Measurements from ENCODE around the gene PSMB4. TPM values are rescaled to one million over a fixed set of nuclear protein-coding genes. Genes with fewer than 3 reads are reported as not detected.
A peak's percentile ranks its signal among the peaks of the same experiment; 100 is the strongest.
"Not testable (repeated sequence)": the region's sequence is repeated elsewhere in the genome, so short reads cannot be mapped to it uniquely, and the experiment has no call there.

The PSMB4 gene
- total RNA-seq, 2 experiments from 2014 or later: 352 to 355 TPM

- ChIA-PET POLR2A (no interaction called here), CTCF (interaction anchor here (1.0 kb wide), 1 partner anchor 29 kb away, joined by 3 read pairs; no protein-coding TSS in a partner anchor)
- intact Hi-C loops (cut with micrococcal nuclease): no loop called here
- no peak overlapping the region for H3K27ac Mint-ChIP-seq
- H3K9me3 Mint-ChIP-seq: no peaks in the 10 kb centered on the region
- H3K4me1 Mint-ChIP-seq (ENCODE audit: low read depth): no peaks in the 10 kb centered on the region
- H3K4me3 Mint-ChIP-seq: no peak overlapping the region
- no peaks in the 10 kb centered on the region for H3K27me3 Mint-ChIP-seq
- H3K36me3 Mint-ChIP-seq: no peaks in the 10 kb centered on the region
- DNase-seq: no peak
Measured at GRCh38 chr1:151369621-151370048, 29.7 kb upstream of the PSMB4 start.

- no peaks in the 10 kb centered on the region for H3K36me3 Mint-ChIP-seq
- no peak for DNase-seq
- intact Hi-C loops (cut with micrococcal nuclease): no loop called here
- CTCF ChIA-PET: interaction anchor here (1.0 kb wide), 1 partner anchor 30 kb away, joined by 3 read pairs; no protein-coding TSS in a partner anchor
- POLR2A ChIA-PET: no interaction called here
- no peaks in the 10 kb centered on the region for H3K27me3 Mint-ChIP-seq
- H3K4me1 Mint-ChIP-seq (ENCODE audit: low read depth): no peaks in the 10 kb centered on the region
- H3K4me3 Mint-ChIP-seq: no peak overlapping the region
- no peak overlapping the region for H3K27ac Mint-ChIP-seq
- H3K9me3 Mint-ChIP-seq: no peaks in the 10 kb centered on the region
Measured at GRCh38 chr1:151370211-151370911, 29.0 kb upstream of the PSMB4 start.

DNA sequence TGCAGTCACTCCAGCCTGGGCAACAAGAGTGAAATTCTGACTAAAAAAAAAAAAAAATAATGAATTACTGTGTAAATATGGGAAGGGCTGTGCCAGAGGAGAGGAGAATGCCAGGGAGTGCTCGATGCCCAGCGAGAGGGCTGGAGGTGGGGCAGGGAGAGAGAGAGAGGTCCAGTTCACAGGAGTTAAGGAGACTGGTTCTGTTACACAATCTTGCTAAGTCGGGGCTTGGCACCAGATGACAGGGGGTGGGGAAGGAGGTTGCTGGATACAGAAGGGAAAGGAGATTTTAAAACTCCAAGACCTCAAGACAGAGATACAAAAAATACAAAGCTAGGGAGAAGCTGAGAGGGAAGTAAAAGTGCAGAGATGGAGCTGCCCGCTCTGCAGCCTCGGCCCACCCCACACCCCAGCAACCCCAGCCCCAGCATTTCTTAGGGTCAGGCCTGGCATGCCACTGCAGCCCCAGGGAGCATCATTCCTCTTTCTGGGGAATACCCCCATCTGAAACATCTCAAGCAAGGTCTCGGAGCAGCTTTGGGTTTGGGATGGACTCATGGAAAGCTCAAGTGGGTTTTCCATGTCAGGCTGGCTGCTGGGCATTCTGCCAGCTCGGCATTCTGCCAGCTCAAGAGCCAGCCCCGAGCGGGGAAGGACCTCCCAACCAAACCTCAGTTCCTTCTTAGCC, 27.9 kb upstream of the PSMB4 start:
- H3K27ac Mint-ChIP-seq: no peak overlapping the region
- no peak overlapping the region for H3K4me3 Mint-ChIP-seq
- no peaks in the 10 kb centered on the region for H3K36me3 Mint-ChIP-seq
- CTCF ChIA-PET: interaction anchor here (1.0 to 1.3 kb wide), 2 partner anchors 31 to 363 kb away, joined by 3 read pairs; no protein-coding TSS in a partner anchor
- H3K9me3 Mint-ChIP-seq: no peaks in the 10 kb centered on the region
- intact Hi-C loops (cut with micrococcal nuclease): no loop called here
- POLR2A ChIA-PET: no interaction called here
- no peak for DNase-seq
- H3K27me3 Mint-ChIP-seq: no peaks in the 10 kb centered on the region
- H3K4me1 Mint-ChIP-seq (ENCODE audit: low read depth): no peaks in the 10 kb centered on the region

DNA sequence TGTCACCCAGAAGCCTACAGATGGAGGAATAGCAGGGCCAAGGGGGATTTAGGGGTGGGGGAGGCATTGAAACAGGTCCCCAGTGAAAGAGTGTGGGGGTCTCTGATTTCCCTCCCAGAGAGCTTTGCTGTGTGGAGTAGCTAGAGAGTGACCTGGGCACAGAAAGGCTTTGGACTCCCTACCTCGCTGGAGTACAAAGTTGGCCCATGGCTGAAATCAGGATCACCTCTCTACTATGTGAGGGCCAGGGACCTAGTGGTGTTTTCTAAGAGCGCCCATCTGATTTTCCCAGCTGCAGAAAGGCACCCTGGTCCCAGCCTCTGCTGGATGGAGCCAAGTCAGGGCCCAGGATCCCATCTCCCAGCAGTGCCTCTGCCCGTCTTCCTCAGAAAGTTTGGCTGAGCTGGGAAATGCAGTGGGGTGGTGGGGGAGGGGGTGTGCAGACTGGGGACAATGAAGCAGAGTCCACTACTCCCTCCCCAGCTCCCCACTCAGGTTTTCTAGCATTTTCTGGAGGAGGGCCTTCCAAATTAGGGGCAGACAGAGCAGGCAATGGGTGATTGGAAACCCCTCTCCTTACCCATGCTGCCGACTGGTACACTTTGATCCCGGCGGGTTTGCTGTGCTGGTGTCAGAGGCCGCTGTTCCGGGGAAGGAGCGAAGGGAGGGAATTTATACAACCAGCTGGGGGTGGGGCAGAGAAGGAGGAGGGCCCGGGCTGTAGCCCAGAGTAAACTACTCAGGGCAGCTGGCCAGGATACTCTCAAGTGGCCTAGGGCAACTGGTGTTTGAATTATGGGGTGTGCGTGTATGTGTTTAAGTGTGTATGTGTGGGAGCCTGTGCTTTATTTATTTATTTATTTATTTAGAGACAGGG, 27.1 kb upstream of the PSMB4 start, which contains the start of gene SELENBP1:
TSS of gene SELENBP1 (minus strand) at position 648 of the 877 bp plus-strand sequence. CDS start at position 584, 64 bp downstream.
- POLR2A ChIA-PET: no interaction called here
- no peak for DNase-seq
- CTCF ChIA-PET: interaction anchor here (1.0 to 1.3 kb wide), 2 partner anchors 32 to 362 kb away, joined by 3 read pairs; no protein-coding TSS in a partner anchor
- Mint-ChIP-seq H3K4me1 (ENCODE audit: low read depth) (no peaks in the 10 kb centered on the region), H3K36me3 (no peaks in the 10 kb centered on the region), H3K27me3 (no peaks in the 10 kb centered on the region), H3K27ac (no peak within 1 kb of the TSS), H3K4me3 (no peak within 1 kb of the TSS), H3K9me3 (no peaks in the 10 kb centered on the region)
- intact Hi-C loops (cut with micrococcal nuclease): no loop called here

DNA sequence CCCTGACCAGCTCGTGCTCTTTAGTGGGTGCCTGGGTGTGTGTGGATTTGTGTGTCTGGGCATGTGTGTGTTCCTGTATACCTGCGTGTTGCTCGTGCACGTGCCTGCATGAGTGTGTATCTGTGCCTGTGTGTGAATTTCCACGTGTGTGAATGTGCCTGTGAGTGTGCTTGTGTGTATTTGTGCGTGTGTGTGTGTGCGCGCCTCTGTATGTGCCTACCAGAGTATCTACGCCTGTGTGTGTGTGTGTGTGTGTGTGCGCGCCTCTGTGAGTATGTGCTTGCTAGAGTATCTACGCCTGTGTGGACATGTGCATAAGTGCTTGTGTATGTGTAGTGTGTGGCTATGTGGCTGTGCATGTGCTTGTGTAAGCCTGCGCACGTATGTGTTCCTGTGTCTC, 26.2 kb upstream of the PSMB4 start:
- no peaks in the 10 kb centered on the region for H3K36me3 Mint-ChIP-seq
- no peak overlapping the region for H3K4me3 Mint-ChIP-seq
- no peaks in the 10 kb centered on the region for H3K4me1 Mint-ChIP-seq (ENCODE audit: low read depth)
- POLR2A ChIA-PET: no interaction called here
- no peak for DNase-seq
- H3K9me3 Mint-ChIP-seq: no peaks in the 10 kb centered on the region
- CTCF ChIA-PET: no interaction called here
- H3K27ac Mint-ChIP-seq: no peak overlapping the region
- H3K27me3 Mint-ChIP-seq: no peaks in the 10 kb centered on the region
- intact Hi-C loops (cut with micrococcal nuclease): no loop called here

- intact Hi-C loops (cut with micrococcal nuclease): no loop called here
- no peaks in the 10 kb centered on the region for H3K4me1 Mint-ChIP-seq (ENCODE audit: low read depth)
- H3K36me3 Mint-ChIP-seq: no peaks in the 10 kb centered on the region
- no peaks in the 10 kb centered on the region for H3K9me3 Mint-ChIP-seq
- POLR2A ChIA-PET: no interaction called here
- H3K4me3 Mint-ChIP-seq: no peak overlapping the region
- CTCF ChIA-PET: no interaction called here
- DNase-seq: no peak
- H3K27ac Mint-ChIP-seq: no peak overlapping the region
- no peaks in the 10 kb centered on the region for H3K27me3 Mint-ChIP-seq
Measured at GRCh38 chr1:151377150-151377884, 22.1 kb upstream of the PSMB4 start.

GRCh38 chr1:151384584-151384983, 14.8 kb upstream of the PSMB4 start:
- Mint-ChIP-seq H3K4me3 (no peak overlapping the region), H3K4me1 (ENCODE audit: low read depth) (no peaks in the 10 kb centered on the region), H3K27me3 (no peaks in the 10 kb centered on the region), H3K27ac (no peak overlapping the region), H3K9me3 (no peaks in the 10 kb centered on the region), H3K36me3 (no peaks in the 10 kb centered on the region)
- DNase-seq: no peak
- ChIA-PET POLR2A (no interaction called here), CTCF (no interaction called here)
- intact Hi-C loops (cut with micrococcal nuclease): no loop called here

DNA sequence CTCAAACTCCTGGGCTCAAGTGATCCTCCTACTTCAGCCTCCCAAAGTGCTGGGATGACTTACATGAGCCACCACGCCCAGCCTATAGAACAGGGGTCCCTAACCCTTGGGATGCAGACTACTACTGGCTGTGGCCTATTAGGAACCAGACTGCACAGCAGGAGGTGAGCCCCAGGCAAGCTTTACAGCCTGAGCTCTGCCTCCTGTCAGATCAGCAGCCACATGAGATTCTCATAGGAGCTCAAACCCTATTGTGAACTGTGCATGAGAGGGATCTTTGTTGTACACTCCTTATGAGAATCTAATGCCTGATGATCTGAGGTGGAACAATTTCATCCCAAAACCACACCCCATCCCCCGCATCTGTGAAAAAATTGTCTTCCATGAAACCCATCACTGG, 13.4 kb upstream of the PSMB4 start:
- intact Hi-C loops (cut with micrococcal nuclease): no loop called here
- no peaks in the 10 kb centered on the region for H3K36me3 Mint-ChIP-seq
- no peak for DNase-seq
- H3K4me3 Mint-ChIP-seq: no peak overlapping the region
- no peaks in the 10 kb centered on the region for H3K4me1 Mint-ChIP-seq (ENCODE audit: low read depth)
- H3K27ac Mint-ChIP-seq: no peak overlapping the region
- ChIA-PET CTCF (interaction anchor here (1.6 kb wide), 1 partner anchor 46 kb away, joined by 4 read pairs; no protein-coding TSS in a partner anchor), POLR2A (no interaction called here)
- H3K9me3 Mint-ChIP-seq: no peaks in the 10 kb centered on the region
- no peaks in the 10 kb centered on the region for H3K27me3 Mint-ChIP-seq

DNA sequence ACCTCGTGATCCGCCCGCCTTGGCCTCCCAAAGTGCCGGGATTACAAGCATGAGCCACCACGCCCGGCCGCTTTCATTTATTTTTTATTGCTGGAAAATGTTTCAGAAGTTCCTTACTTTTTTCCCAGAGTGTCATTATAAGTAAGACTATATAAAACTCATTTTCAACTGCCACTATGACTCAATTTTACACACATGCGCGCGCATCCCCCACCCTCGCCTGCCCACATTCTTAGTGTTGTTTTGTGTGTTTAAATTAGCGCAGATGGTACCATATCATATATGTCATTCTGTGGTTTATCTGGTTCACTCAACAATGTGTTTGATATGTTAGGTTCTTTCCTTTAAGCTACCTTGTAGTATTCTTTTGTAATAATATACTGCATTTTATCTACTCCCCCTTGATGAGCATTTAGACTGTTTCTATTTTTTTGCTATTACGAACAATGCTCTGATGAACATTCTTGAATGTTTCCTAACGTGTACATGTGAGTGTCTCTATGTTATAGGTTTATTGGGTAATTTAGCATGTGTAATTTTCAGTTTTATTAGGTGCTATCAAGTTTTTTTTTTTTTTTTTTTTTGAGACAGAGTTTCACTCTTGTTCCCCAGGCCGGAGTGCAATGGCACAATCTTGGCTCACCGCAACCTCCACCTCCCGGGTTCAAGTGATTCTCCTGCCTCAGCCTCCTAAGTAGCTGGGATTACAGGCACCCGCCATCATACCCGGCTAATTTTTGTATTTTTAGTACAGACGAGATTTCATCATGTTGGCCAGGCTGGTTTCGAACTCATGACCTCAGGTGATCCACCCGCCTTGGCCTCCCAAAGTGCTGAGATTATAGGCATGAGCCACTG, 8.9 kb upstream of the PSMB4 start:
- CTCF ChIA-PET: interaction anchor here (0.7 kb wide), 1 partner anchor 222 kb away, joined by 3 read pairs; no protein-coding TSS in a partner anchor
- POLR2A ChIA-PET; H3K36me3 Mint-ChIP-seq; H3K27ac Mint-ChIP-seq; H3K9me3 Mint-ChIP-seq; H3K4me3 Mint-ChIP-seq; H3K4me1 Mint-ChIP-seq (ENCODE audit: low read depth); H3K27me3 Mint-ChIP-seq; intact Hi-C loops (cut with micrococcal nuclease): not testable (repeated sequence)
- DNase-seq: peak; percentile 18

GRCh38 chr1:151391079-151391563, 8.3 kb upstream of the PSMB4 start:
- intact Hi-C loops (cut with micrococcal nuclease): no loop called here
- H3K36me3 Mint-ChIP-seq: no peaks in the 10 kb centered on the region
- H3K9me3 Mint-ChIP-seq: no peaks in the 10 kb centered on the region
- no peaks in the 10 kb centered on the region for H3K4me1 Mint-ChIP-seq (ENCODE audit: low read depth)
- no peak overlapping the region for H3K27ac Mint-ChIP-seq
- DNase-seq: no peak
- ChIA-PET POLR2A (no interaction called here), CTCF (interaction anchor here (0.7 kb wide), 1 partner anchor 222 kb away, joined by 3 read pairs; no protein-coding TSS in a partner anchor)
- no peak overlapping the region for H3K4me3 Mint-ChIP-seq
- H3K27me3 Mint-ChIP-seq: no peaks in the 10 kb centered on the region

- no peaks in the 10 kb centered on the region for H3K4me1 Mint-ChIP-seq (ENCODE audit: low read depth)
- no peaks in the 10 kb centered on the region for H3K27me3 Mint-ChIP-seq
- H3K4me3 Mint-ChIP-seq: no peak overlapping the region
- CTCF ChIA-PET: interaction anchor here (0.8 to 3.3 kb wide), 2 partner anchors 11 to 54 kb away, joined by 3 to 9 read pairs; no protein-coding TSS in a partner anchor
- no peaks in the 10 kb centered on the region for H3K9me3 Mint-ChIP-seq
- POLR2A ChIA-PET: interaction anchor here (0.6 kb wide), 1 partner anchor 878 kb away, joined by 3 read pairs; the partner anchor contains the start of gene FALEC
- DNase-seq: no peak
- no peaks in the 10 kb centered on the region for H3K36me3 Mint-ChIP-seq
- intact Hi-C loops (cut with micrococcal nuclease): no loop called here
- H3K27ac Mint-ChIP-seq: no peak overlapping the region
Measured at GRCh38 chr1:151393583-151393982, 5.8 kb upstream of the PSMB4 start.

Data from activated CD4-positive, alpha-beta memory T cell treated with anti-CD3 and anti-CD28 coated beads for 36 hours (primary cell).